ENCODE results near the gene EAF1.

- no peak for TF ChIP-seq CTCF (IDR thresholded peaks at IDR 0.05; ENCODE audit: low read length)
- TF ChIP-seq EZH2 (IDR thresholded peaks at IDR 0.05; ENCODE audit: borderline replicate concordance, low read length): no peak
Measured at GRCh38 chr3:15479400-15480224, 52.2 kb downstream of the EAF1 start.

Data from OCI-LY1 (cell line).